GM21528 (cell line): ENCODE measurements around the gene EBI3.
"Not testable (repeated sequence)": the region's sequence is repeated elsewhere in the genome, so short reads cannot be mapped to it uniquely, and the experiment has no call there.

ENCODE experiments used
- ATAC-seq: cut with Tn5 transposase; IDR thresholded peaks from one replicate; pipeline ENCODE4 v1.9.1; 2021; ENCODE audit warnings: mild to moderate bottlenecking, moderate library complexity; ENCODE audit not compliant: unreplicated experiment, low FRiP score

Gene EBI3

GRCh38 chr19:4199699-4200293 lies 29.5 kb upstream of the EBI3 start:
- ATAC-seq = no peak

GRCh38 chr19:4200940-4201542 lies 28.3 kb upstream of the EBI3 start:
- no peak for ATAC-seq

- ATAC-seq = no peak
Observed at GRCh38 chr19:4201798-4202197, 27.5 kb upstream of the EBI3 start.

GRCh38 chr19:4206818-4207484 lies 22.4 kb upstream of the EBI3 start:
- ATAC-seq = no peak

- ATAC-seq = no peak
Observed at GRCh38 chr19:4208385-4209094, 20.8 kb upstream of the EBI3 start.

- ATAC-seq = no peak
Observed at GRCh38 chr19:4210166-4210731, 19.1 kb upstream of the EBI3 start.

- no peak for ATAC-seq
Observed at GRCh38 chr19:4213116-4213515, 16.2 kb upstream of the EBI3 start.

- no peak for ATAC-seq
Observed at GRCh38 chr19:4215807-4216206, 13.5 kb upstream of the EBI3 start.

- no peak for ATAC-seq
Observed at GRCh38 chr19:4216846-4217245, 12.5 kb upstream of the EBI3 start.

GRCh38 chr19:4217429-4218264 lies 11.7 kb upstream of the EBI3 start:
- no peak for ATAC-seq

- not testable (repeated sequence) for ATAC-seq
Observed at GRCh38 chr19:4218523-4218922, 10.8 kb upstream of the EBI3 start.

- no peak for ATAC-seq
Observed at GRCh38 chr19:4220188-4220587, 9.1 kb upstream of the EBI3 start.

GRCh38 chr19:4224470-4224869 lies 4.9 kb upstream of the EBI3 start:
- no peak for ATAC-seq

- ATAC-seq = no peak
Observed at GRCh38 chr19:4225885-4226284, 3.4 kb upstream of the EBI3 start.

- ATAC-seq = no peak
Observed at GRCh38 chr19:4227771-4228170, 1.6 kb upstream of the EBI3 start.

GRCh38 chr19:4228765-4229178 lies 551 bp upstream of the EBI3 start:
- ATAC-seq = no peak

- ATAC-seq = not testable (repeated sequence)
Observed at GRCh38 chr19:4230237-4230636, 914 bp downstream of the EBI3 start.

- not testable (repeated sequence) for ATAC-seq
Observed at GRCh38 chr19:4231521-4231920, 2.2 kb downstream of the EBI3 start.

GRCh38 chr19:4232139-4232538 lies 2.8 kb downstream of the EBI3 start:
- not testable (repeated sequence) for ATAC-seq

GRCh38 chr19:4232614-4233281 lies 3.4 kb downstream of the EBI3 start:
- no peak for ATAC-seq
